HG03159 (cell line): ENCODE measurements around the gene HIVEP1.

Source experiments
- ATAC-seq: cut with Tn5 transposase; IDR thresholded peaks from one replicate; pipeline ENCODE4 v1.9.1; 2021; ENCODE audit warnings: mild to moderate bottlenecking, moderate library complexity; ENCODE audit not compliant: unreplicated experiment

Gene HIVEP1

GRCh38 chr6:12017263-12017662, 5.2 kb downstream of the HIVEP1 start:
- ATAC-seq, result no peak

- no peak for ATAC-seq
Observed at GRCh38 chr6:12017876-12018401, 5.8 kb downstream of the HIVEP1 start.

- ATAC-seq, result no peak
Observed at GRCh38 chr6:12020187-12020791, 8.2 kb downstream of the HIVEP1 start.

GRCh38 chr6:12022481-12022880, 10.4 kb downstream of the HIVEP1 start:
- no peak for ATAC-seq

GRCh38 chr6:12022953-12023388, 10.9 kb downstream of the HIVEP1 start:
- ATAC-seq, result no peak

GRCh38 chr6:12024216-12024615, 12.1 kb downstream of the HIVEP1 start:
- ATAC-seq, result no peak

GRCh38 chr6:12024699-12025434, 12.8 kb downstream of the HIVEP1 start:
- ATAC-seq, result no peak

GRCh38 chr6:12026120-12026519, 14.0 kb downstream of the HIVEP1 start:
- ATAC-seq, result no peak

- no peak for ATAC-seq
Observed at GRCh38 chr6:12026833-12027232, 14.7 kb downstream of the HIVEP1 start.

GRCh38 chr6:12028213-12028612, 16.1 kb downstream of the HIVEP1 start:
- no peak for ATAC-seq

- ATAC-seq, result no peak
Observed at GRCh38 chr6:12029979-12030737, 18.0 kb downstream of the HIVEP1 start.

GRCh38 chr6:12030993-12031550, 19.0 kb downstream of the HIVEP1 start:
- ATAC-seq, result no peak

GRCh38 chr6:12032783-12033573, 20.9 kb downstream of the HIVEP1 start:
- no peak for ATAC-seq

GRCh38 chr6:12033770-12034169, 21.7 kb downstream of the HIVEP1 start:
- no peak for ATAC-seq

- no peak for ATAC-seq
Observed at GRCh38 chr6:12034349-12034748, 22.2 kb downstream of the HIVEP1 start.

GRCh38 chr6:12034837-12035236, 22.7 kb downstream of the HIVEP1 start:
- ATAC-seq, result no peak

GRCh38 chr6:12036766-12037165, 24.7 kb downstream of the HIVEP1 start:
- ATAC-seq, result no peak

GRCh38 chr6:12037798-12038197, 25.7 kb downstream of the HIVEP1 start:
- ATAC-seq, result no peak

- no peak for ATAC-seq
Observed at GRCh38 chr6:12039540-12040459, 27.7 kb downstream of the HIVEP1 start.
